Measurements from ENCODE around the gene EXD3. TPM values are rescaled to one million over a fixed set of nuclear protein-coding genes. Genes with fewer than 3 reads are reported as not detected.

EXD3 gene, protein sequence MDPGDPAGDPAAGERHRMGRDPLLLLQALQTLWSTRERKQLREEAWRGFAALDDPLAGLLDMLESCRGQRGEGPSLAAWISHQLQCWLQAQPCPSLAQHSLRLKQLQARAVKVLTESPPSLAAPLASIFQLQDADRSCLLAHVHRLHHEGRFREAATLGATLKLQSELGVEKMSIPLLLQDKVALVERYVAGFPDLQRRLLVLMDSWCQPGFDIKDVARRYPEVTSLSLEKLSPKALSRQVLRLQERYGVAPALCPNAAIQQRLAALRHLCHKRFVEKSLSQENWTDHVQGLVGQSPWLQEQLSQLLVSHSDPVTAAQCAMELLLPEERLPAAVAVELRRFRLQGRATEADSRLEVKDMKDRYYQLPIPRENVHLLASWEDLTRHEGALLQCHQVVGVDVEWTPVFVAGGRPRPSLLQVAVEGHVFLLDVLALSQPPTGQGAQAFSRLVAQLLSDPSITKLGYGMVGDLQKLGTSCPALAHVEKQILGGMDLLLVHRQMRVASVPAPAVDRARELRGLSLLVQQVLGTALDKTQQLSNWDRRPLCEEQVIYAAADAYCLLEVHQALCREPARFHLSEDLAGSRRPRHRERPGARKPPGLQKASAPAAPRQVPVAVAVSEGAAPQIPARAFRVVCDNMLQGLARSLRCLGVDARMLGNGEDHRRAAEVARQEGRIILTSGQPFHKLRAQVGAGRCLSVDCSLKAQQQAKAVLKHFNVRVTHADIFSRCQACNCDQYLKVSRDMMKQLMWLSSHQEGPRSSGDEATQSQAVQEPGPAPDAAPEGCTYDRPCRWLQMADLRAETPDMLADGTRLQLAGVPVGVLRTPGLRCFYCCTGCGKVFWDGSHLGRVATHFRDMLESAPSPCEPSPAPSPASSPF
- total RNA-seq: 7.1 and 8.6 TPM in 2 replicates

DNA sequence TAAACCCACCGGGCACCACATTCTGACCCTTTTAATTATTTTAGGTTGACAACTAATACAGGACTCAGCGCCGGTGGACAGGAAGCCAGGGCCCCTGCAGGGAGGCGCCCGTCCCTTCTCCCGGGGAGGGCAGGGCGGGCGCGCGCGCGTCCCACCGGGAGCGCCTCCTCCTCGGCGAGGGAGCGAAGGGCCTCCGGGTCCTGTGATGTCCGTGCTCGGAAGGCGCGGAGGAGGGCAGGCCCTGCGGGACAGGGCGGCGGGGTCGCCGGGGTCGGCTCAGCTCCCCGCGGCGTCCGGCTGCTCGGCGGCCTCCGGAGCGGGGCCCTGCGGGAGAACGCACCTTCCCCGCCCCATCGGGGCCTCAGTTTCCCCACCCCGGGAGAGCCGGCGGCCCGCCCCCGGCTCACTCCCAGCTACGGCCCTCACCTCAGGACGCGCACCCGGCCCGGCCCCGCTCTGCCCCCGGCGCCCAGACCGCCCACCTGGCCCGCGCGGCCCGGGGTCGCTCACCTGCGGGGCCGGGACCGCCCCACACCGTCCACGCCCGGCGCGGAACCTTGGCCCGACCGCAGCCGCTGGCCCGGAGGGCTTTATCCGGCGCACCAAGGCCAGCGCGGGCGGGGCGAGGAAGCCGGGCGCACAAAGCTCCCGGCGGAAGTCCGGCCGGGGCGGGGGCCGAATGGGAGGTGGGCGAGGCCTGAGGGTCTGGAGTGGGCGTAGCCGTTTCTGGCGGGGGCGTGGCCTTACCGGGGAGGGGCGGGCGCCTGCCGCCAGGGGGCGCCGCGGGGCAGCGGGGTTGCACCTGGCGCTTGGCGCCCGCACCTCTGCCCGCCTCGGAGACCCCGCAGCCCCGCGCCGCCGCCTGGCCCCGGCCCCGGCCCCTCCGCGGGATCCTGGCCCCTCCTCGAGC lies at the start of gene EXD3, which contains the start of gene NOXA1:
Gene EXD3 (minus strand): TSS at position 559 of the 910 bp plus-strand sequence. CDS start 27,805 bp downstream, outside the sequence.
Gene NOXA1 (plus strand): TSS at position 790 of the 910 bp plus-strand sequence. CDS start 137 bp downstream, outside the sequence.

DNA sequence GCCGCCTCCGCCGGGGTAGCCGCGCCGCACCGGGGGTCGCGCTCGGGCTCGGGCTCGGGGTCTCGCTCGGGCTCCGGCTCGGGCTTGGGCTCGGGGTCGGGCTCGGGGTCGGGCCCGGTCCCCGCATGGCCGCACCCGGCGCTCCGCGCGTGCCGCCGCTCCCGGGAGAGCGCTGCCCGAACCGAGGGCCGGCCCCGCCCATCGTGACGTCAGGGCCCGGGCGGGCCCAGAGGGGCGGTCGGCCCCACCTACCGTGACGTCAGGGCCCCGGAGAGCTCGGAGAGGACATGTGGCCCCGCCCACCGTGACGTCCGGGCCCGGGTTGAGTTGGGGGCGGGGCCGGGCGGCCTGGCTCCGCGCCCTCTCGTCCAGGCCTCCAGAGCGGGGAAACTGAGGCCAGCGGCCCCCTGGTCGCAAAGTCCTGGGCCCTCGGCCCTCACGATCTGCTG lies 36.2 kb upstream of the EXD3 start, which contains the start of gene NSMF:
Gene NSMF (minus strand): TSS at position 183 of the 449 bp plus-strand sequence. CDS start 232 bp downstream, outside the sequence.

DNA sequence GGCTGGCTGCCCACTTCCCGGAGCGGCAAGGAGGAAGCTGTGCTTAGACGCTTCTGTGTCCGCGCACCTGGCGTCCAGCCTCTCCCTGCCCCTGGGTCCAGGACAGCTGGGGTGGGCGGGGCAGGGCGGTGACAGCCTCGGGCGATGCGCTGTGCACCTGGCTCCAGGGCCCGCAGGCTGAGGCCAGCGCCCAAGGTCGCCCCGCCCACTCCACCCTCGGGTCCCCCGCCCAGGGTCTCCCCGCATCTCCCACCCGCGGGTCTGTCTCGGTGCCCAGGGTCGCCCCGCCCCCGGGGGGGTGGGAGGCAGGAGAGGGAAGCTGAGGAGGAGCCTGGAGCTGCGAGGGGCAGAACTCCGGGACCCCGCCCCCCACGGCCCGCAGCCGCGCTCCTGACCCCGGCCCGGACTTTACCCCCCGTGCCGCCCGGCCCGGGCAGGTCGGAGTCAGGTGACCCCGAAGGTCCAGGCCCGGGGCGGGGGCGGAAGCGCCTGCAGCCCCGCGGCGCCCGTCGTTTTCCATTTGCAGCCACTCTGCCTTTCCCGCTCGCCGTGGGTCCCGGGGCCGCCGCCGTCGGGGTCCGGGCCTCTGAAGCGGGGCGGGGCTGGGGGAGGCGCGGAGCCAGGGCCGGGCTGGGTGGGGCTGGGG lies 18.4 kb upstream of the EXD3 start, which contains the start of gene ENTPD8:
Gene ENTPD8 (minus strand): TSS at position 69 of the 646 bp plus-strand sequence. CDS start 3,072 bp downstream, outside the sequence.

DNA sequence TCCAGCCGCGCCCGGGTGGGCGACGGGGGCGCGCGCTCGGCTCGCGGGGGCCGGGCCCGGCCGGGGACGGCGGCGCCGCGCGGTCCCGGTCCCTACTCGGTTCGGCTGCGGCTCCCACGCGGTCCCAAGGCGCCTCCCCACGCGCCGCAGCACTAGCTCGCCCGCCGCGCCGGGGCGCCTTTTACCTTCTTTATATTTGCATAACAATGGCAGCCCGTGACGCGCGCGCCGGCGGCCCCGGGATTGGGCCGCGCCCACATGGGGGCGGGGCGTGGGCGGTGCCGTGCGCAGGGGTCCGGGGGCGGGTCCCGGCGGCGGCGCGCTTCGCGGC lies 120.9 kb downstream of the EXD3 start, which contains the start of gene NRARP:
Gene NRARP (minus strand): TSS at position 154 of the 331 bp plus-strand sequence. CDS start 343 bp downstream, outside the sequence.

DNA sequence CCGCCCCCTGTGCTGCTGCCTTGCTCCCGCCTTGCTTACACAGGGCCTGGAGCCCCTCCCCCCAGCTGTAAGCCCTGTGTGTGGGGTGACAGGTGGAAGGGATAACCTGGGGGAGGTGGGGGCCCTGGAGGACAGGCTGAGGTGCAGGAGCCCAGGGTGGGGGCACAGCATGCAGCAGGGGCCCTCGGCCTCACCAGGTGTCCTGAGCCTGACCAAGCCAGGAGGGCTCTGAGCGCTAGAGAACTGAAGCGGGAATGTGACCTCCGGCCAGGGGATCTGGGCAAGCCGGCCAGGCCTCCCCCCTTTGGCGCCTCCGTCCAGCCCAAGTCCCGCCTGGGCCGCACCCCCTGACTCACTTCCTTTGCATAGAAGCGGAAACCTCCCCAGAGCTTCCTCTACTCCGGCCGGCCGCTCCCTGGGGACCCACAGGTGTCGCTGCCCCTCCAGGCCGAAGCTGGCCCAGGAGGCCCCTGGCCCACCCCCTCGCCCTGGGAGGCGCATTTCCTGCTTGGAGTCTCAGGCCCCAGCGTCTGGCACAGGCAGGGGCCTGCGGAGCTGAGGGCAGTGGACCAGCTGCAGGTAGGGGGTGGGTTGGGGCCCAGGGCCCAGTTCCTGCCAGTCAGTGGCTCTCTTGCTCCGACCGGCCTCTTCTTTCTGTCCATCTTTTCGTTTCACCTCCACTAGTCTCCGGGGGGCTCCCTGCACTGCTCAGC lies 145.5 kb downstream of the EXD3 start, which contains the start of gene TOR4A:
Gene TOR4A (plus strand): TSS at position 398 of the 713 bp plus-strand sequence. CDS start 964 bp downstream, outside the sequence.

Other genes starting within 250 kb of the EXD3 start
- 21.9 and 23.6 TPM in 2 replicates for gene ANAPC2, start 234.6 kb downstream of the EXD3 start, total RNA-seq
- 73.2 and 78.1 TPM in 2 replicates for gene SSNA1, start 234.5 kb downstream of the EXD3 start, total RNA-seq
- gene TPRN, start 222.4 kb downstream of the EXD3 start, total RNA-seq: 5.2 and 5.8 TPM in 2 replicates
- 28.7 and 34.1 TPM in 2 replicates for gene TMEM203, start 217.5 kb downstream of the EXD3 start, total RNA-seq
- gene NDOR1, start 217.5 kb downstream of the EXD3 start, total RNA-seq: 3.1 and 3.3 TPM in 2 replicates
- 0.40 and 0.50 TPM in 2 replicates for gene RNF208, start 200.9 kb downstream of the EXD3 start, total RNA-seq
- gene CYSRT1, start 198.0 kb downstream of the EXD3 start, total RNA-seq: 0.87 and 1.2 TPM in 2 replicates
- 0.12 and 0.13 TPM in 2 replicates for gene RNF224, start 195.7 kb downstream of the EXD3 start, total RNA-seq
- gene SLC34A3, start 192.3 kb downstream of the EXD3 start, total RNA-seq: 0.06 and 0.13 TPM in 2 replicates
- 144 and 225 TPM in 2 replicates for gene TUBB4B, start 181.9 kb downstream of the EXD3 start, total RNA-seq
- not detected in 2 replicates for gene STPG3, start 171.9 kb downstream of the EXD3 start, total RNA-seq
- 44.7 and 51.8 TPM in 2 replicates for gene NELFB, start 167.8 kb downstream of the EXD3 start, total RNA-seq
- 35.2 and 35.7 TPM in 2 replicates for gene TOR4A, start 145.4 kb downstream of the EXD3 start, total RNA-seq
- 0.25 and 0.53 TPM in 2 replicates for gene NRARP, start 120.9 kb downstream of the EXD3 start, total RNA-seq
- gene NOXA1, start 231 bp upstream of the EXD3 start, total RNA-seq: 0.53 and 0.56 TPM in 2 replicates
- under 0.01 and 0.06 TPM in 2 replicates for gene ENTPD8, start 18.2 kb upstream of the EXD3 start, total RNA-seq
- gene NSMF, start 36.2 kb upstream of the EXD3 start, total RNA-seq: 14.3 and 17.3 TPM in 2 replicates
- 1.3 and 1.7 TPM in 2 replicates for gene PNPLA7, start 127.2 kb upstream of the EXD3 start, total RNA-seq
- gene MRPL41, start 128.7 kb upstream of the EXD3 start, total RNA-seq: 52.7 and 67.4 TPM in 2 replicates
- 16.4 and 19.4 TPM in 2 replicates for gene DPH7, start 155.8 kb upstream of the EXD3 start, total RNA-seq
- 9.9 and 16.8 TPM in 2 replicates for gene ZMYND19, start 167.3 kb upstream of the EXD3 start, total RNA-seq
- gene ARRDC1, start 182.5 kb upstream of the EXD3 start, total RNA-seq: 17.2 and 19.4 TPM in 2 replicates
- 38.0 and 43.9 TPM in 2 replicates for gene EHMT1, start 195.8 kb upstream of the EXD3 start, total RNA-seq

All from aortic smooth muscle cell (primary cell).